Activated T-helper 9 cell treated with anti-CD3 and anti-CD28 coated beads, Interleukin-2, amount 50 U/mL, for 16 hours (primary cell): ENCODE measurements around the gene PCDHGB1.
"Not testable (repeated sequence)": the region's sequence is repeated elsewhere in the genome, so short reads cannot be mapped to it uniquely, and the experiment has no call there.

Experiments used
- DNase-seq: peaks from one replicate; pipeline ENCODE4 v3.0.0-alpha.2; 2020; ENCODE audit warnings: low read depth

Gene PCDHGB1

GRCh38 chr5:141349917-141350619 is at the start of gene PCDHGB1:
Gene PCDHGB1 (plus strand): TSS chr5:141350099. CDS start chr5:141350261, 162 bp downstream.
- DNase-seq = no peak

DNA sequence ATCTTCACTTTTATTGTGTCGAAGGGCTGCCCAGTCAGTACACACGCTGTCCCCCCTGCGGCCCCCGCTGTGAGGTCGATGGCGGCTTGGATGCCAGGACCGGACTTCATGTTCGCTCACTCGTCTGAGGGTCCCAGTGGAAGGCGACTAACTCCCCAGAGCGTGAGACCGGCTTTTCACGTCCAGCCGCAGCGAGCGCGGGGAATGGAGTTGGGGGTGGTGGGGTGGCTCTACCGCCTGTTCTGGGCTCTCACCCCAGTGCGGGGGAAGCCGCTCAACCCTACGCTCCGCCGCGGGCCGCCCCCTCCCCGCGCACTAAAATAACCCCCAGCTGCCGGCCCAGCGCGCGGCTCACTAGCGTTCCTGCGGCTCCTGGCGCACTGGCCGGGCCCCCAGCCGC is 46.1 kb upstream of the PCDHGB1 start, which contains the start of gene SLC25A2:
SLC25A2 (minus strand) TSS at position 294 of the 400 bp plus-strand sequence; CDS start at position 110, 184 bp downstream.
- DNase-seq = no peak

DNA sequence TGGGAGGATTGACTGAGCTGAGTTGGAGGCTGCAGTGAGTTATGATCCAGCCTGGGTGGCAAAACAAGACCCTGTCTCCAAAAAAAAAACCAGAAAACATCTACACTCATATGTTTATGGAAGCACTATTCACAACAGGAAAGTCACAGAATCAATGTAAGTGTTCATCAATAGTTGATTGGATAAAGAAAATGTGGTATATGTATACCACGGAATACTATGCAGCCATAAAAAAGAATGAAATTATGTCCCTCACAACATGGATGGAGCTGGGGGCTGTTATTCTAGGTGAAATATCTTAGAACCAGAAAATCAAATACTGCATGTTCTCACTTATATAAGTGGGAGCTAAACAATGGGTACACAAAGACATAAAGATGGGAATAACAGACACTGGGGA is 43.3 kb upstream of the PCDHGB1 start:
- no peak for DNase-seq

GRCh38 chr5:141313711-141314110 is 36.2 kb upstream of the PCDHGB1 start:
- DNase-seq = no peak

DNA sequence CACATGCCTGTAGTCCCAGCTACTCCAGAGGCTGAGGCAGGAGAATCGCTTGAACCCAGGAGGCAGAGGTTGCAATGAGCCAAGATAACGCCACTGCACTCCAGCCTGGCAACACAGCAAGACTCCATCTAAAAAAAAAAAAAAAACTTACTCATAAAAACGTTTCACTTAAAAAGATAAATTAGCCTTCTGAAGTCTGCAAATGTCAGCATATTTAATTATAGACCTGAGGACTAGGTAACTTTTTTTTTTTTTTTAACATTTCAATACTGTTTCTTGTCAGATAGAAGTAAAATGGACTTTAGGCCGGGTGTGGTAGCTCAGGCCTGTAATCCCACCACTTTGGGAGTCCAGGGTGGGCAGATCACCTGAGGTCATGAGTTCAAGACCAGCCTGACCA is 32.9 kb upstream of the PCDHGB1 start:
- DNase-seq = not testable (repeated sequence)

DNA sequence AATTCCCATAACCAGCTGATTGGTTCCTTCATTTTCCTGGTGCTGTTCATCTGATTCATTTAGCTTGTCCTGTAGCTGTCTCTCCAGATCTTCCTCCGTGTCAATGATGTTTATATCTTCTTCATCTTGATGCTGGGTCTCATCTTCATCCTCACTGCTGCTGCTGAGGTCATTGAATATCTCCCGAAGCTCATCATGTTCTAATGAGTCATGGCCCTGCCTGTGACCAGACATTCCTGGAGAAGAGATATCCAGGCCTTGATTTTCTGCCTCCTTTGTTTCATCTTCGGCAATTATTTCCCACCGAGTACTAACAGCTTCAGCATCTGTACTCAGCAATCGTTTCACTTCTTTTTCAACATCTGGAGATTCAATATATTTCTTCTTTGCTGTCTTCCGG is 30.7 kb upstream of the PCDHGB1 start:
- no peak for DNase-seq

DNA sequence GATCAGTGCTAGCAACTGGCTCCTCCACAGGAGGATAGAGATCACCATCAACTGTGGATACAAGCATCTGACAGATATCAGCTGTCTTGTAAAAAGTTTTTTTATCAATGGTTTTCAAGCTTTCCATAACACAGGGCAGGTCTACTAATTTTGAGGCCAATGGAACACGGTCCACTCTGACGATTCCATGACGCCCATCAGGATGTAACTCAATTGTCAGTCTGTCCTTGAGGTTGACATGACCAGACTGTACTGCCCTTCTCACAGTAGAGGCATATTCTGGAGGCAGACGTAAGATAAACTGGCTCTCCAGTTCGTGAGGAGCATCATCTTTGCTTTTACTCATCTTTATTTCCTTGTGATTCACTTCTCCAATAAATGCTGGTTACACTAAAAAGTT is 30.2 kb upstream of the PCDHGB1 start:
- DNase-seq = no peak

GRCh38 chr5:141320225-141321169 is 29.4 kb upstream of the PCDHGB1 start, which contains the start of gene TAF7:
Gene TAF7 (minus strand): TSS chr5:141320784. CDS start chr5:141320044, 740 bp downstream.
- peak; percentile 89 for DNase-seq

DNA sequence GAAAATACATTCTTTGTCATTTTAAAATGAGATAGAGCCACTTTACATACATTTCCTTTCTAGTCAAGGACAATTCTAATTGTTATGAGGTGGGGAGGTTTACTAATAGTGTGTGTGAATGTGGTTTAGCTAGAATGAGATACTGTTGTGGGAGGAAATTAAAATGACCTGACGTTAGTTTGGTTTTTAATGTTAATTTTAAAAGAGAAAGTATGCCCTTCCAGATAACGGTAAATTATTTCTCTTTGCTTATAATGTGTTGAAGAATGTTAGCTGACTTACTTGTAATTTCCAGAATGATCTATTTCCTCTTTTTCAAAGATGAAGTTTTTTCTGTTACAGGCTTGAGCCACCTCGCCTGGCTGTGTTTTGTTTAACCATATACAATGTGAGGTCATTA is 27.6 kb upstream of the PCDHGB1 start:
- DNase-seq = no peak

GRCh38 chr5:141326088-141326854 is 23.6 kb upstream of the PCDHGB1 start:
- DNase-seq = peak; percentile 51

GRCh38 chr5:141328231-141328630 is 21.7 kb upstream of the PCDHGB1 start:
- no peak for DNase-seq

DNA sequence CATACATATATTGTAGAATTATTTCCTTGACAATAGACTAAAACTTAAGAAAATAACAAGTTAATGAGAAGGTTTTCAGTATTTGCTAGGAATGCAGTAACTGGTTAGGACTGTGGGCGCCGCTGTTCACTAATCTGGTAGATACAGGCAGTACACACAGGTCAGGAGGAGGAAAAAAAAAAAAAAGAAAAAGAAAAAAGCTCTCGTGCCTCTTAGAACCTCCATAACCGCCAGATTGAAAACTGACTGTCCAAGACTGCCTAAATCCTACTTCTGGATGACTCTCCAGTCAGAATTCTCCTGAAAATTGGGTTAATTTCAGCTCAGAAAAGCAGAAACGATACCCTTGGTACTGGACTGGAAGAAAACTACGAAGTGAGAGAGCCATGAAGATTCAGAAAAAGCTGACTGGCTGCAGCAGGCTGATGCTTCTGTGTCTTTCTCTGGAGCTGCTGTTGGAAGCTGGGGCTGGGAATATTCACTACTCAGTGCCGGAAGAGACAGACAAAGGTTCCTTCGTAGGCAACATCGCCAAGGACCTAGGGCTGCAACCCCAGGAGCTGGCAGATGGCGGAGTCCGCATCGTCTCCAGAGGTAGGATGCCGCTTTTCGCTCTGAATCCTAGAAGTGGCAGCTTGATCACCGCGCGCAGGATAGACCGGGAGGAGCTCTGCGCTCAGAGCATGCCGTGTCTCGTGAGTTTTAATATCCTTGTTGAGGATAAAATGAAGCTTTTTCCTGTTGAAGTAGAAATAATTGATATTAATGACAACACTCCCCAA is 19.4 kb upstream of the PCDHGB1 start, which contains the start of gene PCDHGA1:
PCDHGA1 (plus strand) TSS at position 216 of the 782 bp plus-strand sequence.
- DNase-seq = no peak

- not testable (repeated sequence) for DNase-seq
Measured at GRCh38 chr5:141332571-141332970, 17.3 kb upstream of the PCDHGB1 start.

- DNase-seq = no peak
Measured at GRCh38 chr5:141338538-141339306, 11.2 kb upstream of the PCDHGB1 start, which contains the start of gene PCDHGA2. Gene PCDHGA2 (plus strand): TSS chr5:141338760.

DNA sequence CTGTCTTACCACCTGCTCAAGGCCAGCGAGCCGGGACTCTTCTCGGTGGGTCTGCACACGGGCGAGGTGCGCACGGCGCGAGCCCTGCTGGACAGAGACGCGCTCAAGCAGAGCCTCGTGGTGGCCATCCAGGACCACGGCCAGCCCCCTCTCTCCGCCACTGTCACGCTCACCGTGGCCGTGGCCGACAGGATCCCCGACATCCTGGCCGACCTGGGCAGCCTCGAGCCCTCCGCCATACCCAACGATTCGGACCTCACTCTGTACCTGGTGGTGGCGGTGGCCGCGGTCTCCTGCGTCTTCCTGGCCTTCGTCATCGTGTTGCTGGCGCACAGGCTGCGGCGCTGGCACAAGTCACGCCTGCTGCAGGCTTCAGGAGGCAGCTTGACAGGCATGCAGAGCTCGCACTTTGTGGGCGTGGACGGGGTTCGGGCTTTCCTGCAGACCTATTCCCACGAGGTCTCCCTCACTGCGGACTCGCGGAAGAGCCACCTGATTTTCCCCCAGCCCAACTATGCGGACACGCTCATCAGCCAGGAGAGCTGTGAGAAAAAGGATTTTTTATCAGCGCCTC is 9.0 kb upstream of the PCDHGB1 start:
- DNase-seq = not testable (repeated sequence)

- no peak for DNase-seq
Measured at GRCh38 chr5:141342773-141343172, 7.1 kb upstream of the PCDHGB1 start.

- no peak for DNase-seq
Measured at GRCh38 chr5:141343242-141343952, 6.5 kb upstream of the PCDHGB1 start, which contains the start of gene PCDHGA3. Gene PCDHGA3 (plus strand): TSS chr5:141343829. CDS start chr5:141344034, 205 bp downstream.

GRCh38 chr5:141343953-141344463 is 5.9 kb upstream of the PCDHGB1 start:
- DNase-seq = no peak

GRCh38 chr5:141345327-141345726 is 4.6 kb upstream of the PCDHGB1 start:
- no peak for DNase-seq
